ENCODE data around the gene SLC6A14.

DNA sequence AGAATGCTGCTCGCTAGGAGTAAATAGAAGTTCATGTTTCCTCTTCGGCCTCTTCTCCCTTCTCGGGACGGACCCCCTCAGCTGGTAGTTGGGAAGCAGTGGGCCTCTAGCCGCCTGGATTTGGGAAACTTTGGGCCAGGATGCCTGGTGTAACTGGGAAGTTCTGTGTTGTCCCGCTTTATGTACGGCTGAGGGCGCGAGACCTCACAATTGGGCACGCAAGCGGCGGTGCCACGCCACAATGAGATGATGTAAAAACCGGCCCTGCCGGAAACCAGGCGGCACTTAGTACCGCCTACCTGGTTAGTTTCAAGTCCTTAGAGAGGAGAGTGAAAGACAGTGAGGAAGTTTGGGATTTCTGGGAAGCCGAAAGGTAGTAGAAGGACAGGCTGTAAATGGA, 26.4 kb downstream of the SLC6A14 start, which contains the start of gene CT83:
- TF ChIP-seq, protein P1, sequence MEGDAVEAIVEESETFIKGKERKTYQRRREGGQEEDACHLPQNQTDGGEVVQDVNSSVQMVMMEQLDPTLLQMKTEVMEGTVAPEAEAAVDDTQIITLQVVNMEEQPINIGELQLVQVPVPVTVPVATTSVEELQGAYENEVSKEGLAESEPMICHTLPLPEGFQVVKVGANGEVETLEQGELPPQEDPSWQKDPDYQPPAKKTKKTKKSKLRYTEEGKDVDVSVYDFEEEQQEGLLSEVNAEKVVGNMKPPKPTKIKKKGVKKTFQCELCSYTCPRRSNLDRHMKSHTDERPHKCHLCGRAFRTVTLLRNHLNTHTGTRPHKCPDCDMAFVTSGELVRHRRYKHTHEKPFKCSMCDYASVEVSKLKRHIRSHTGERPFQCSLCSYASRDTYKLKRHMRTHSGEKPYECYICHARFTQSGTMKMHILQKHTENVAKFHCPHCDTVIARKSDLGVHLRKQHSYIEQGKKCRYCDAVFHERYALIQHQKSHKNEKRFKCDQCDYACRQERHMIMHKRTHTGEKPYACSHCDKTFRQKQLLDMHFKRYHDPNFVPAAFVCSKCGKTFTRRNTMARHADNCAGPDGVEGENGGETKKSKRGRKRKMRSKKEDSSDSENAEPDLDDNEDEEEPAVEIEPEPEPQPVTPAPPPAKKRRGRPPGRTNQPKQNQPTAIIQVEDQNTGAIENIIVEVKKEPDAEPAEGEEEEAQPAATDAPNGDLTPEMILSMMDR (conservative IDR thresholded peaks at IDR 0.05; ENCODE audit: low read depth, low read length) = no peak
- TF ChIP-seq EZH2 (IDR thresholded peaks at IDR 0.05; ENCODE audit: low read length, unreplicated experiment) (no peak), EZH2phosphoT487 (IDR thresholded peaks at IDR 0.05; ENCODE audit: borderline replicate concordance, low read length) (no peak)
